Breast epithelium (tissue), 4 donors: ENCODE measurements around the gene SNX9. TPM values are rescaled to one million over a fixed set of nuclear protein-coding genes. Genes with fewer than 3 reads are reported as not detected.
A peak's percentile ranks its signal among the peaks of the same experiment; 100 is the strongest.

Source experiments
- DNase-seq, 2 donors: peaks; one replicate each; pipeline ENCODE4 v3.0.0-alpha.2; 2019; ENCODE audit warnings: low spot score in 2 of 2
- H3K27ac ChIP-seq, 2 donors: fragments of 200-600 bp; sonication (generic) in 1 of 2; one replicate each; pipeline ENCODE4 v1.5.1; 2016 to 2019; ENCODE audit warnings: mild to moderate bottlenecking in 1 of 2
- H3K27me3 ChIP-seq, 2 donors: fragments of 200-600 bp; sonication (generic) in 1 of 2; one replicate each; pipeline versions ENCODE4 v1.5.1 to v1.6.0; 2017 to 2019; ENCODE audit warnings: control low read depth in 1 of 2, mild to moderate bottlenecking in 1 of 2
- H3K36me3 ChIP-seq: fragments of 200-600 bp; one replicate; pipeline ENCODE4 v1.5.1; 2019
- H3K4me1 ChIP-seq, 2 donors: fragments of 200-600 bp; sonication (generic); one replicate each; pipeline ENCODE4 v1.5.1; 2016 to 2019; ENCODE audit warnings: control low read depth in 1 of 2
- H3K4me3 ChIP-seq, 3 donors: fragments of 200-600 bp; sonication (generic); 1 replicate in 2 of 3; 2 replicates in 1 of 3; pipeline ENCODE4 v1.5.1; 2016 to 2019; ENCODE audit warnings: mild to moderate bottlenecking in 3 of 3, moderate library complexity in 2 of 3
- H3K9me3 ChIP-seq, 2 donors: fragments of 200-600 bp; sonication (generic) in 1 of 2; one replicate each; pipeline ENCODE4 v1.5.1; 2016 to 2019; ENCODE audit warnings: control low read depth in 1 of 2
- CTCF ChIP-seq, 3 donors: fragments of 450-650 bp; IDR thresholded peaks; one replicate each; pipeline ENCODE4 v1.5.1; 2016 to 2017; ENCODE audit warnings: antibody characterized with exemption in 3 of 3, mild to moderate bottlenecking in 3 of 3, moderate library complexity in 3 of 3
- POLR2A ChIP-seq: fragments of 450-650 bp; IDR thresholded peaks from one replicate; pipeline ENCODE4 v1.6.1; 2016; ENCODE audit warnings: antibody characterized with exemption, mild to moderate bottlenecking, moderate library complexity
- POLR2AphosphoS5 ChIP-seq, 3 donors: sonication (generic); formaldehyde crosslinking; IDR thresholded peaks; one replicate each; pipeline ENCODE4 v1.6.1; 2017; ENCODE audit warnings: antibody characterized with exemption in 3 of 3
- intact Hi-C: fragments of 100-400 bp; cut with DNase I; formaldehyde crosslinking; loops from one replicate; pipeline ENCODE4 v1.15.1; 2023; ENCODE audit warnings: low total_unique reads
- total RNA-seq, 3 donors: library from RNA; depleted of rRNA; stranded (reverse); fragments of >200 nt; gene quantifications; one replicate each; pipeline ENCODE4 v1.1.0, GENCODE V29; 2016

SNX9 gene
- total RNA-seq, 3 donors from 2014 or later: 61.6 to 83.2 (median 75.7) TPM

GRCh38 chr6:157832250-157832967, 9.4 kb downstream of the SNX9 start:
- intact Hi-C loops: no loop called here
- Histone ChIP-seq H3K27ac (peak overlapping the region in 1 of 2 donors; percentile 20), H3K9me3 (no peaks in the 10 kb centered on the region), H3K4me1 (peaks cover 0 to 18% of the 10 kb centered on the region in 2 donors), H3K4me3 (no peak overlapping the region), H3K36me3 (no peaks in the 10 kb centered on the region), H3K27me3 (no peaks in the 10 kb centered on the region)
- no peak for DNase-seq
- TF ChIP-seq POLR2AphosphoS5 (IDR thresholded peaks at IDR 0.05) (no peak), CTCF (IDR thresholded peaks at IDR 0.05) (no peak), POLR2A (no peak)

GRCh38 chr6:157834549-157834948, 11.5 kb downstream of the SNX9 start:
- Histone ChIP-seq H3K36me3 (no peaks in the 10 kb centered on the region), H3K4me3 (no peak overlapping the region), H3K27me3 (no peaks in the 10 kb centered on the region), H3K27ac (no peak overlapping the region), H3K4me1 (peaks cover 0 to 18% of the 10 kb centered on the region in 2 donors), H3K9me3 (no peaks in the 10 kb centered on the region)
- no peak for DNase-seq
- TF ChIP-seq POLR2AphosphoS5 (IDR thresholded peaks at IDR 0.05): no peak
- intact Hi-C loops: no loop called here

GRCh38 chr6:157838718-157839430, 15.8 kb downstream of the SNX9 start:
- TF ChIP-seq CTCF (IDR thresholded peaks at IDR 0.05) (no peak), POLR2AphosphoS5 (IDR thresholded peaks at IDR 0.05) (no peak), POLR2A (no peak)
- Histone ChIP-seq H3K4me1 (peaks cover 0 to 7% of the 10 kb centered on the region in 2 donors), H3K9me3 (no peaks in the 10 kb centered on the region), H3K27me3 (no peaks in the 10 kb centered on the region), H3K36me3 (no peaks in the 10 kb centered on the region), H3K4me3 (no peak overlapping the region), H3K27ac (no peak overlapping the region)
- DNase-seq: no peak
- intact Hi-C loops: no loop called here

- intact Hi-C loops: no loop called here
- Histone ChIP-seq H3K4me1 (peaks cover 0 to 6% of the 10 kb centered on the region in 2 donors), H3K27me3 (no peaks in the 10 kb centered on the region), H3K27ac (no peak overlapping the region), H3K4me3 (no peak overlapping the region), H3K36me3 (no peaks in the 10 kb centered on the region), H3K9me3 (no peaks in the 10 kb centered on the region)
- TF ChIP-seq CTCF (IDR thresholded peaks at IDR 0.05) (no peak), POLR2A (no peak), POLR2AphosphoS5 (IDR thresholded peaks at IDR 0.05) (no peak)
- no peak for DNase-seq
Observed at GRCh38 chr6:157839606-157840005, 16.6 kb downstream of the SNX9 start.

GRCh38 chr6:157840261-157840660, 17.2 kb downstream of the SNX9 start:
- intact Hi-C loops: no loop called here
- H3K27ac ChIP-seq: no peak overlapping the region
- no peaks in the 10 kb centered on the region for H3K9me3 ChIP-seq
- H3K27me3 ChIP-seq: no peaks in the 10 kb centered on the region
- H3K4me3 ChIP-seq: no peak overlapping the region
- TF ChIP-seq POLR2AphosphoS5 (IDR thresholded peaks at IDR 0.05): no peak
- no peak for TF ChIP-seq CTCF (IDR thresholded peaks at IDR 0.05)
- TF ChIP-seq POLR2A: no peak
- no peaks in the 10 kb centered on the region for H3K36me3 ChIP-seq
- no peak for DNase-seq
- H3K4me1 ChIP-seq: peaks cover 0 to 6% of the 10 kb centered on the region in 2 donors
